Activated CD8-positive, alpha-beta memory T cell treated with anti-CD3 and anti-CD28 coated beads for 36 hours (primary cell): ENCODE results near the gene IL1F10. TPM values are rescaled to one million over a fixed set of nuclear protein-coding genes. Genes with fewer than 3 reads are reported as not detected.

Experiments
- CTCF ChIA-PET: fragments of 350-600 bp; sonication (Branson Sonifier 250); formaldehyde crosslinking; loops from one replicate; lab custom pipeline; 2021; ENCODE audit warnings: antibody characterized with exemption; lab: Charles Lee
- POLR2A ChIA-PET: fragments of 350-600 bp; sonication (Branson Sonifier 250); formaldehyde crosslinking; loops from one replicate; lab custom pipeline; 2021; ENCODE audit warnings: antibody characterized with exemption; lab: Charles Lee
- total RNA-seq, 2 experiments: library from RNA; stranded (reverse); gene quantifications; one replicate each; pipeline ENCODE4 v1.2.3, GENCODE V29; 2021

The IL1F10 gene, protein sequence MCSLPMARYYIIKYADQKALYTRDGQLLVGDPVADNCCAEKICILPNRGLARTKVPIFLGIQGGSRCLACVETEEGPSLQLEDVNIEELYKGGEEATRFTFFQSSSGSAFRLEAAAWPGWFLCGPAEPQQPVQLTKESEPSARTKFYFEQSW
- not detected for total RNA-seq

- CTCF ChIA-PET, result no interaction called here
- POLR2A ChIA-PET, result no interaction called here
Observed at GRCh38 chr2:113067681-113068080, at the start of gene IL1F10. IL1F10 (plus strand) TSS chr2:113067970; CDS start chr2:113072739, 4,769 bp downstream.

GRCh38 chr2:113018509-113018908 is 49.3 kb upstream of the IL1F10 start:
- ChIA-PET CTCF (no interaction called here), POLR2A (no interaction called here)

DNA sequence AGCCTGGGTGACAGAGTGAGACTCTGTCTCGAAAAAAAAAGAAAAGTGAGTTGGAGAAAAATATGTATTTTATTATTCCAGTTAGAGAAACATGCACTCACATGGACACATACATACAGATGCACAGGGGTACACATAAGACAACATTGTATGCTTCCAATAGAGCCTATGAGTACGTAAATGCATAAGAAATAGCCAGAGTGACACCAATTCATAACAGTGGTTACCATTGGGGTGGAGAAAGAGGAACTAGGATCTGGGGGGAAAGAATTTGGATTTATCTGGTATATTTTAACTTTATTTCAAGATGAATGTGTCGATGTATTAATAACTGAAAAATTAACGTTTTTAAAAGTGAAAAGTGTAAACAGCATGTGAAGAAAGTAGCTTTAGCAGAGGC is 46.5 kb upstream of the IL1F10 start:
- ChIA-PET POLR2A (no interaction called here), CTCF (no interaction called here)

DNA sequence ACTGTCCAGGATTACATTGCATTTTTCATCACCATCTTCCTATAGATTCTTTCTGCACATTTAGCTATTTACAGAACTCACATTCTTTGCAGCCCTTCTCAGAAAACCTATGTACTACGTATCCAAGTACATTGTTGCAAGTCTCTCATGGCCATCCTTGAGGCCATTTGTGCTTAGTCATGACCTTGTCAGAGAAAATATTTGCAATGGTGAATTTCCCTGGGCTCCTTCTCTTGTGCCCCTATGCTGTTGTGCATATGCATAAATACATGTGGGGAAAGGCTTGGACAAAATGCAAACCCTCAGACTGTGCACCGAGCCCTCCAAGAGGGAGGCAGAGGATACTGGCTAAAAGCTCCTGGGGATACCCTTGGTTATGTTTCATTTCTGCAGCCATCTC is 43.0 kb upstream of the IL1F10 start:
- POLR2A ChIA-PET, result no interaction called here
- CTCF ChIA-PET, result interaction anchor here (0.6 kb wide), 1 partner anchor 62 kb away, joined by 4 read pairs; no protein-coding TSS in a partner anchor

DNA sequence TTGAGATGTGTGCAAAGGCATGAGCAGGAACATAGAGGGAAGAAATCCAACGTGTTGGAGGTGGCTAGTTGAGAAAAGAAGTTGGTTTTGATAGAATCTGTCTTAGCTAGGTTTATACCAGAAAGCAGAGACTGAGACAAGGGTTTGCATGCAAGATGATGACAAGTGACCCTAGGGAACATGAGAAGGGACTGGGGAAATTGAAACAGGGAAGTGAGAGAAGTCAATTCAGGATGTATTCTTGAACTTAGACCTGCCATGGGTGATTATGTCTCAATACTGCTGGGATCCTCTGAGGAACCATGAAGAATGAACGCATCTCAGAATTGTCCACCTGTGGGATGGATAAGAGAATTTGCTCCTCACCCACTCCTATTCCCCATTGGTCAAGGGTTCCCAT is 42.0 kb upstream of the IL1F10 start:
- POLR2A ChIA-PET, result no interaction called here
- CTCF ChIA-PET, result no interaction called here

DNA sequence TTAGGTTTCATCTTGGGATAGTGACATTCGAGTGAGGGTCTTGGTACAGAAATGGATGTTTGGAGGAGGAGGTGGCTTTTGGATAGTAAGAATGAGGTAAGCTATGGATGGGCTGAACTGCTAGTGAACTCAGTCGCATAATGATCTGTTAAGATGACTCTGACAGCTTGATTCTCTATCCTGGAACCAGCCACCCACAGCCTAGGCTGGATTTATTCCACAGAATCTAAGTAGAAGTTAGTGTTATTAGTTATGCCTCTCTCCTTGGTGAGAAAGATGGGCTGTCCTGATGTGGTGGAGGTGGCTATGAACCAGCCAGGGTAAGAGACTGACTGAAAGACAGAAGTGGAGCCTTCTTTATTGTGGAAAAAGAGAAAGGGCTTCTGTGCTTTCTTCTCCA is 40.1 kb upstream of the IL1F10 start:
- POLR2A ChIA-PET, result no interaction called here
- CTCF ChIA-PET, result no interaction called here

- CTCF ChIA-PET, result no interaction called here
- POLR2A ChIA-PET, result no interaction called here
Observed at GRCh38 chr2:113028112-113028511, 39.7 kb upstream of the IL1F10 start.

DNA sequence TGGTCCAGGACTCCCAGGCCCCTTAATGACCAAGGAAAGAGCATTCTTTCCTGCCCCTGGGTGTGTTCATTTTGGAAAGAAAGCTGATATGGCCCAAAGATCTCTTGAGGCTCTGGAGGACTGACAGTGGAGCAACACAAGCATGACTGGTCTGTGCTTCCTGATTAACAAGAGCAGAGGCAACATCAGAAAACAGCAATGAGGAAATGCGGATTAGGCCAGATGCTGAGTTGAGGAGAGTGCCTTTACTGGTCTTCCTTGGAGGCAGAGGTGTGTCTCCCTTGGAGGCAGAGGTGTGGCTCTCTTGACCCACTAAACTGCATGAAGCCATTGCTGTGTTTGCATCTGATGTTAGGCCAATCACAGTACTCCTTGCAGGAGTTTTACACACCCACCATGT is 35.0 kb upstream of the IL1F10 start:
- CTCF ChIA-PET, result no interaction called here
- POLR2A ChIA-PET, result no interaction called here

- ChIA-PET POLR2A (no interaction called here), CTCF (no interaction called here)
Observed at GRCh38 chr2:113034016-113034415, 33.8 kb upstream of the IL1F10 start.

DNA sequence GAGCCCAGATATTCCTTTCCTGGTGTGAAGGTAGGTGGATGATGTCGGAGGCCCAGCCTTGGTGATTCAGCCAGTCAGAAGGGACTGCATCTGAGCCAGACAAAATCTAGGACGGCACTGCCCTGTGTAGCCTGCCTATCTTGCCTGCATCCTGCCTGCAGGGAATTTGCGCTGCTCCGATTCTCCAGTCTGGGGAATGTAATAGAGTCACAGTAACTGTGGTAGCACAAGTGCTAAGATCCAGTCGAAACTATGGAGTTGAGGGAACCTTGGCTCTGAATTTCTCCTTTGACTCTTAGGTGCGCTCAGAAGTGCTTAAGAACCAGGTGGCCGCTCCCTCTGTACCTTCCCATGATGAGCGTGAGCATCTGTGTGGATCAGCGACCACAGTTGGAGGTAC is 31.0 kb upstream of the IL1F10 start:
- CTCF ChIA-PET, result no interaction called here

GRCh38 chr2:113038291-113038690 is 29.5 kb upstream of the IL1F10 start:
- POLR2A ChIA-PET, result no interaction called here
- CTCF ChIA-PET, result no interaction called here

More for the DNA sequence above, 31.0 kb upstream of the IL1F10 start:
- POLR2A ChIA-PET, result no interaction called here

DNA sequence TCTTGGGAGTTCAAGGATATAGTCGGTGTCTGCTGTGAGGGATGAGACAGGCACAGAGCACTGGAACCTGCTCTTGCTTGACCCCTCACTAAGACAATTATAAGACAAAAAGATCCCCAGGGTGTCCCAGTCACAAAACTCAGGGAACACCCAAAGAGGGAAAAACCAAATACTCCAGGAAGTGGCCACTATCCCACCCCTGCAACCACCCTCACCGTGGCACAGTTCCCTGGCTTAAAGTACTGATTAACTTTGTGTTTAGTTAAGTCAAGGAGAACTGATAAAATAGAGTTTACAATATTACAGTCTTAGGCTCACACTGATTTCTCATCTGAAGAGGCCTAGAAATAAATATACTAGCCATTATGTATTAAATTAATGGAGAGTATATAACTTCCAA is 28.6 kb upstream of the IL1F10 start:
- ChIA-PET CTCF (no interaction called here), POLR2A (no interaction called here)

GRCh38 chr2:113039719-113040118 is 28.1 kb upstream of the IL1F10 start:
- ChIA-PET POLR2A (no interaction called here), CTCF (no interaction called here)

- POLR2A ChIA-PET, result no interaction called here
- CTCF ChIA-PET, result no interaction called here
Observed at GRCh38 chr2:113041871-113042270, 25.9 kb upstream of the IL1F10 start.

DNA sequence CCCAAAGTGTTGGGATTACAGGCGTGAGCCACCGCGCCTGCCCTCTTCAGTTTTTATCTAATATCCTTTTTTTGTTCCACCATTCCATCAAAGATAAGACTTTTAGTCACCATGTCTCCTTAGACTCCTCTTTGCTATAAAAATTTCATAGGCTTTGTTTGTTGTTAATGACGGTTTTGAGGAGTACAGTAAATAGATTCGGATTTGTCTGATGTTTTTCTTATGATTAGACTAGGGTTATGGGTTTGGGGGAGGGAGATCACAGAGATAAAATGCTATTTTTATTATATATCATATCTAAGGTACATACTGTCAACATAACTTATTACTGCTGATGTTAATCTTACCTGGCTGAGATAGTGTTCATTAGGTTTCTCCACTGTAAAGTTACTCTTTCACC is 21.3 kb upstream of the IL1F10 start:
- POLR2A ChIA-PET, result no interaction called here
- CTCF ChIA-PET, result no interaction called here

GRCh38 chr2:113050921-113051895 is 16.6 kb upstream of the IL1F10 start:
- CTCF ChIA-PET, result no interaction called here

DNA sequence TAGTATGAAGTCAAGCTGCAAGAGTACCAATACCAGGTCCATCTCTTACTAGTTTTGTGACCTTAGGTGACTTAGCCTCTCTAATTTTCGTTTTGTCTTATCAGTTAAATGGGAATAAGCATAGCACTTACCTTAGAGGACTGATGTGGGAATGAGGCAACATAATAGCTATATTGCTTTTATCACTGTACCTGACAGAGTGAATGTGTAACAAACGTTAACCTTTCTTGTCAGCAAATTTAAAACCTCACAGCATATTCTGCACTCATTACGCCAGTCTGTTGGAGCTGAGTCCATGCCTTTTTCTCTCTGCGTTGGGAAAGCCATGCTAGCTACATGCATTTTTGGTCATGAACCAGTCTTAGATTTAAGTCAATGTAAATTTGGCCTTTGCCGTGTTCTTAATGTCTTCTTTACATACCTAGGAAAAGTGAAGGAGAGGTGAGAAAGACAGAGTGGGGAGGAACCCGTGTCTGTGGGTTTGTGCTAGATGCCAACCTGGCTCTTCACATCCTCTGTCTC is 15.3 kb upstream of the IL1F10 start, which contains the start of gene IL36B:
Gene IL36B (minus strand): TSS at position 472 of the 522 bp plus-strand sequence.
- ChIA-PET CTCF (no interaction called here), POLR2A (no interaction called here)

More at GRCh38 chr2:113050921-113051895, 16.6 kb upstream of the IL1F10 start:
- POLR2A ChIA-PET, result no interaction called here

- ChIA-PET CTCF (no interaction called here), POLR2A (no interaction called here)
Observed at GRCh38 chr2:113053666-113054065, 14.1 kb upstream of the IL1F10 start.

GRCh38 chr2:113054066-113054465 is 13.7 kb upstream of the IL1F10 start:
- ChIA-PET CTCF (interaction anchor here (0.6 kb wide), 1 partner anchor 112 kb away, joined by 5 read pairs; no protein-coding TSS in a partner anchor), POLR2A (no interaction called here)

DNA sequence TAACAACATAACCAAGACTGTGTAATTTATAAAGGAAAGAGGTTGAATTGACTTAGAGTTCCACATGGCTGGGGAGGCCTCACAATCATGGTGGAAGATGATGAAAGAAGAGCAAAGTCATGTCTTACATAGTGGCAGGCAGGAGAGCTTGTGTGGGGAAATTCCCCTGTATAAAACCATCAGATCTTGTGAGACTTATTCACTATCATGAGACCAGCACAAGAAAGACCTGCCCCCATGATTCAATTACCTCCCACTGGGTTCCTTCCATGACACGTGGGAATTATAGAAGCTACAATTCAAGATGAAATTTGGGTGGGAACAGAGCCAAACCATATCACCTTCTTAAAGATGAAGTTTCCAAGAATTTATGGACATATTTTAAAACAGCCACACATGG is 11.2 kb upstream of the IL1F10 start:
- ChIA-PET POLR2A (no interaction called here), CTCF (no interaction called here)
